NT2/D1 (cell line): ENCODE data around the gene DMD.

Experiments
- SUZ12 ChIP-seq: IDR thresholded peaks from 2 replicates; pipeline ENCODE4 v1.6.1; 2011; ENCODE audit not compliant: insufficient read length, insufficient read depth; ENCODE audit errors: extremely low read depth
- YY1 ChIP-seq: IDR thresholded peaks from 2 replicates; pipeline ENCODE4 v1.6.1; 2011; ENCODE audit not compliant: insufficient read length, insufficient read depth

GRCh38 chrX:32576885-32577284, 634.5 kb downstream of the DMD start:
- TF ChIP-seq YY1 (no peak), SUZ12 (no peak)
